ENCODE results near the gene CCDC28A. TPM values are rescaled to one million over a fixed set of nuclear protein-coding genes. Genes with fewer than 3 reads are reported as not detected.

CCDC28A gene
- total RNA-seq, 1 donor from 2014 or later: 19.3 TPM

GRCh38 chr6:138837246-138837645, 63.7 kb downstream of the CCDC28A start:
- Histone ChIP-seq H3K27ac (no peak overlapping the region), H3K27me3 (no peaks in the 10 kb centered on the region), H3K9me3 (no peaks in the 10 kb centered on the region), H3K4me3 (no peak overlapping the region), H3K4me1 (no peaks in the 10 kb centered on the region), H3K36me3 (no peaks in the 10 kb centered on the region)
- DNase-seq (no peak), ATAC-seq (no peak)
- no peak for TF ChIP-seq CTCF (IDR thresholded peaks at IDR 0.05)
- intact Hi-C loops (cut with DNase I): no loop called here

Other genes with a start within 250 kb of the CCDC28A start
- gene ECT2L, start 22.3 kb downstream of the CCDC28A start, total RNA-seq: not detected
- gene REPS1, start 214.5 kb downstream of the CCDC28A start, total RNA-seq: 35.4 TPM

Measured in upper lobe of right lung (tissue), 1 donor.